ENCODE results near the gene C14orf132.

DNA sequence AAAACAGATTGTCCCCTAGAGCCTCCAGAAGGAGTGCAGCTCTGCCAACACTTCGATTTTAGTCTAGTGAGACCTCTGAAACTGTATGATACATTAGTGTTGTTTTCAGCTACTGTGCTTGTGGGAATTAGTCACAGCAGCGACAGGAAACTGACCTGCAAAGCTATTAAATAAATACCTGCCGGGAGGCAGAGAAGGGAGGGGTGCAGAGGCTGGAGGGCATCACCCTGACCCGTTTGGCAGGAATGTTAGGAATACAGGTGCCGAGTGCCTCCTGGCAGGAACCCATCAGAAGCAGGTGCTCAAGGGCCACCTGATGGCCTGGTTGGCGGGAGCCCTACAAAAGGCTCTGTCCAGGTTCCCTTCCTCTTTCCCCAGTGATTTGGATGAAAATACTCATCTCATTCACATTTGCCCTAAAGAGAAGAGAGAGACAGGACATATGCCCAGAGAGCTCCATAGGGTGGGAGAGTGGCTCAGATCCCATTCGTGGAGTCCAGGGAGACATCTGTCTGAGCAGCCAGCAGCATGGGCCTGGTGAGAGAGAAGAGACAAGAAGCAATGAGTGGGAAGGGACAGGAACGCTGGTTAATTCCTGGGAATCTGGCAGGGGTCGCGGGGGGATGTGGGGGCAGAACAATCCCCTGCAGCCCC is 44.6 kb downstream of the C14orf132 start:
- TF ChIP-seq GATA3 (IDR thresholded peaks at IDR 0.05; ENCODE audit: low read depth, low read length), result no peak
- TF ChIP-seq GATA2 (IDR thresholded peaks at IDR 0.05; ENCODE audit: low read depth, low read length), result no peak
